T-helper 17 cell (primary cell): Measurements from ENCODE around the gene TBL1X. TPM values are rescaled to one million over a fixed set of nuclear protein-coding genes. Genes with fewer than 3 reads are reported as not detected.
"Not testable (repeated sequence)": the region's sequence is repeated elsewhere in the genome, so short reads cannot be mapped to it uniquely, and the experiment has no call there.

Experiments
- ATAC-seq: fragments of 150-1000 bp; cut with Tn5 transposase; 2 replicates; pipeline ENCODE4 v1.10.0; 2021; ENCODE audit warnings: mild to moderate bottlenecking, moderate library complexity
- DNase-seq, 3 donors: peaks; one replicate each; pipeline versions ENCODE4 v3.0.0 to v3.0.0-alpha.2; 2020 to 2021
- H3K9me3 ChIP-seq: one replicate; pipeline ENCODE4 v1.7.0; 2013; ENCODE audit warnings: low read length, mild to moderate bottlenecking; ENCODE audit not compliant: control insufficient read depth, poor library complexity, severe bottlenecking
- H3K27ac Mint-ChIP-seq: one replicate; pipeline ENCODE4 v1.8.0; 2022; ENCODE audit warnings: mild to moderate bottlenecking, moderate library complexity, mixed read lengths
- H3K27me3 Mint-ChIP-seq: one replicate; pipeline ENCODE4 v1.8.0; 2022; ENCODE audit warnings: mixed read lengths
- H3K36me3 Mint-ChIP-seq: one replicate; pipeline ENCODE4 v1.8.0; 2022; ENCODE audit warnings: low read depth, mixed read lengths
- H3K4me1 Mint-ChIP-seq: one replicate; pipeline ENCODE4 v1.8.0; 2022; ENCODE audit warnings: mild to moderate bottlenecking, mixed read lengths
- H3K4me3 Mint-ChIP-seq: one replicate; pipeline ENCODE4 v1.8.0; 2022; ENCODE audit warnings: mild to moderate bottlenecking, moderate library complexity, mixed read lengths
- total RNA-seq, 4 donors: library from RNA in 2 of 4; stranded (reverse) in 2 of 4; gene quantifications; one replicate each; pipeline ENCODE4 v1.2.3 and lab custom pipeline; 2022 to 2026

TBL1X gene
- total RNA-seq, 2 donors from 2014 or later: 15.7 to 20.2 TPM

GRCh38 chrX:9440116-9440844, 24.6 kb upstream of the TBL1X start:
- Mint-ChIP-seq H3K4me3 (no peak overlapping the region), H3K27ac (no peak overlapping the region), H3K36me3 (no peaks in the 10 kb centered on the region), H3K4me1 (no peaks in the 10 kb centered on the region), H3K27me3 (no peaks in the 10 kb centered on the region)
- DNase-seq (no peak), ATAC-seq (no peak)
- H3K9me3 ChIP-seq: no peaks in the 10 kb centered on the region

GRCh38 chrX:9442056-9442455, 22.8 kb upstream of the TBL1X start:
- no peak for ATAC-seq
- no peak overlapping the region for H3K27ac Mint-ChIP-seq
- no peaks in the 10 kb centered on the region for H3K4me1 Mint-ChIP-seq

GRCh38 chrX:9443327-9443726, 21.5 kb upstream of the TBL1X start:
- H3K9me3 ChIP-seq: no peaks in the 10 kb centered on the region
- Mint-ChIP-seq H3K4me1 (no peaks in the 10 kb centered on the region), H3K4me3 (no peak overlapping the region), H3K36me3 (no peaks in the 10 kb centered on the region), H3K27me3 (no peaks in the 10 kb centered on the region), H3K27ac (no peak overlapping the region)
- ATAC-seq (no peak), DNase-seq (no peak)

More at GRCh38 chrX:9442056-9442455, 22.8 kb upstream of the TBL1X start:
- no peaks in the 10 kb centered on the region for H3K9me3 ChIP-seq
- Mint-ChIP-seq H3K4me3 (no peak overlapping the region), H3K36me3 (no peaks in the 10 kb centered on the region), H3K27me3 (no peaks in the 10 kb centered on the region)
- DNase-seq: no peak

- H3K9me3 ChIP-seq: no peaks in the 10 kb centered on the region
- DNase-seq (no peak), ATAC-seq (no peak)
- no peaks in the 10 kb centered on the region for H3K27me3 Mint-ChIP-seq
- no peaks in the 10 kb centered on the region for H3K4me1 Mint-ChIP-seq
- H3K4me3 Mint-ChIP-seq: no peak overlapping the region
- H3K27ac Mint-ChIP-seq: no peak overlapping the region
- no peaks in the 10 kb centered on the region for H3K36me3 Mint-ChIP-seq
Observed at GRCh38 chrX:9447906-9448305, 17.0 kb upstream of the TBL1X start.

- Mint-ChIP-seq H3K27ac (peak overlapping the region; percentile 96), H3K27me3 (no peaks in the 10 kb centered on the region), H3K36me3 (no peaks in the 10 kb centered on the region), H3K4me1 (peaks cover 8% of the 10 kb centered on the region), H3K4me3 (peak overlapping the region; percentile 75)
- DNase-seq (peak in 1 of 3 donors; percentile 5), ATAC-seq (peak; percentile 94)
- no peaks in the 10 kb centered on the region for H3K9me3 ChIP-seq
Observed at GRCh38 chrX:9456250-9457074, 8.4 kb upstream of the TBL1X start.

- DNase-seq, H3K27me3 Mint-ChIP-seq, H3K4me3 Mint-ChIP-seq, H3K36me3 Mint-ChIP-seq, H3K9me3 ChIP-seq, ATAC-seq: not testable (repeated sequence)
- H3K27ac Mint-ChIP-seq: peak overlapping the region; percentile 96
- peaks cover 16% of the 10 kb centered on the region for H3K4me1 Mint-ChIP-seq
Observed at GRCh38 chrX:9458034-9458433, 6.8 kb upstream of the TBL1X start.

- no peaks in the 10 kb centered on the region for H3K27me3 Mint-ChIP-seq
- peaks cover 17% of the 10 kb centered on the region for H3K4me1 Mint-ChIP-seq
- DNase-seq (no peak), ATAC-seq (no peak)
- H3K4me3 Mint-ChIP-seq: no peak overlapping the region
- H3K9me3 ChIP-seq: no peaks in the 10 kb centered on the region
- peak overlapping the region; percentile 96 for H3K27ac Mint-ChIP-seq
- H3K36me3 Mint-ChIP-seq: no peaks in the 10 kb centered on the region
Observed at GRCh38 chrX:9458516-9459078, 6.3 kb upstream of the TBL1X start.

GRCh38 chrX:9459186-9459748, 5.6 kb upstream of the TBL1X start:
- peak overlapping the region; percentile 96 for H3K27ac Mint-ChIP-seq
- no peak for DNase-seq
- no peak overlapping the region for H3K4me3 Mint-ChIP-seq
- H3K27me3 Mint-ChIP-seq: no peaks in the 10 kb centered on the region
- no peaks in the 10 kb centered on the region for H3K36me3 Mint-ChIP-seq
- no peak for ATAC-seq
- H3K4me1 Mint-ChIP-seq: peaks cover 21% of the 10 kb centered on the region
- H3K9me3 ChIP-seq: no peaks in the 10 kb centered on the region

- no peak overlapping the region for H3K4me3 Mint-ChIP-seq
- H3K27me3 Mint-ChIP-seq: no peaks in the 10 kb centered on the region
- peaks cover 18% of the 10 kb centered on the region for H3K4me1 Mint-ChIP-seq
- ATAC-seq (no peak), DNase-seq (no peak)
- H3K36me3 Mint-ChIP-seq: no peaks in the 10 kb centered on the region
- H3K27ac Mint-ChIP-seq: peak overlapping the region; percentile 29
- no peaks in the 10 kb centered on the region for H3K9me3 ChIP-seq
Observed at GRCh38 chrX:9461087-9461486, 3.8 kb upstream of the TBL1X start.

- no peaks in the 10 kb centered on the region for H3K9me3 ChIP-seq
- no peak for ATAC-seq
- H3K4me1 Mint-ChIP-seq: peaks cover 14% of the 10 kb centered on the region
- H3K36me3 Mint-ChIP-seq: no peaks in the 10 kb centered on the region
- DNase-seq: no peak
- H3K27me3 Mint-ChIP-seq: no peaks in the 10 kb centered on the region
- peak overlapping the region; percentile 77 for H3K4me3 Mint-ChIP-seq
- H3K27ac Mint-ChIP-seq: peak overlapping the region; percentile 96
Observed at GRCh38 chrX:9462456-9462855, 2.4 kb upstream of the TBL1X start.

- ATAC-seq (peak; percentile 44), DNase-seq (peak; percentile 19 to 31 (median 20))
- Mint-ChIP-seq H3K27ac (peak overlapping the region; percentile 47), H3K4me1 (peaks cover 24% of the 10 kb centered on the region), H3K4me3 (peak overlapping the region; percentile 81), H3K36me3 (no peaks in the 10 kb centered on the region), H3K27me3 (no peaks in the 10 kb centered on the region)
- H3K9me3 ChIP-seq: no peaks in the 10 kb centered on the region
Observed at GRCh38 chrX:9465380-9466123, 694 bp downstream of the TBL1X start.

- DNase-seq: peak in 1 of 3 donors; percentile 10
- peak overlapping the region; percentile 47 for H3K27ac Mint-ChIP-seq
- H3K27me3 Mint-ChIP-seq: no peaks in the 10 kb centered on the region
- peaks cover 24% of the 10 kb centered on the region for H3K4me1 Mint-ChIP-seq
- no peaks in the 10 kb centered on the region for H3K36me3 Mint-ChIP-seq
- no peaks in the 10 kb centered on the region for H3K9me3 ChIP-seq
- no peak for ATAC-seq
- peak overlapping the region; percentile 81 for H3K4me3 Mint-ChIP-seq
Observed at GRCh38 chrX:9466124-9466495, 1.3 kb downstream of the TBL1X start.
